GM21717 (cell line): ENCODE results near the gene SULT2B1.
"Not testable (repeated sequence)": the region's sequence is repeated elsewhere in the genome, so short reads cannot be mapped to it uniquely, and the experiment has no call there.

Source experiments
- ATAC-seq: cut with Tn5 transposase; IDR thresholded peaks from one replicate; pipeline ENCODE4 v1.9.1; 2021; ENCODE audit warnings: mild to moderate bottlenecking, moderate library complexity; ENCODE audit not compliant: unreplicated experiment

SULT2B1 gene

GRCh38 chr19:48556825-48557224 lies 4.9 kb downstream of the SULT2B1 start:
- ATAC-seq, result no peak

GRCh38 chr19:48558018-48558684 lies 6.2 kb downstream of the SULT2B1 start:
- no peak for ATAC-seq

- ATAC-seq, result no peak
Observed at GRCh38 chr19:48560095-48560530, 8.1 kb downstream of the SULT2B1 start.

- ATAC-seq, result no peak
Observed at GRCh38 chr19:48561412-48561811, 9.4 kb downstream of the SULT2B1 start.

GRCh38 chr19:48565090-48565489 lies 13.1 kb downstream of the SULT2B1 start:
- ATAC-seq, result no peak

- no peak for ATAC-seq
Observed at GRCh38 chr19:48568345-48568886, 16.4 kb downstream of the SULT2B1 start.

- no peak for ATAC-seq
Observed at GRCh38 chr19:48569814-48570213, 17.8 kb downstream of the SULT2B1 start.

- ATAC-seq, result no peak
Observed at GRCh38 chr19:48571378-48572162, 19.6 kb downstream of the SULT2B1 start.

GRCh38 chr19:48573163-48573505 lies 21.2 kb downstream of the SULT2B1 start:
- no peak for ATAC-seq

- no peak for ATAC-seq
Observed at GRCh38 chr19:48575931-48576622, 24.1 kb downstream of the SULT2B1 start.

GRCh38 chr19:48577908-48578307 lies 25.9 kb downstream of the SULT2B1 start:
- not testable (repeated sequence) for ATAC-seq

- no peak for ATAC-seq
Observed at GRCh38 chr19:48578891-48579290, 26.9 kb downstream of the SULT2B1 start.

GRCh38 chr19:48582168-48582567 lies 30.2 kb downstream of the SULT2B1 start:
- no peak for ATAC-seq

- no peak for ATAC-seq
Observed at GRCh38 chr19:48587387-48587786, 35.4 kb downstream of the SULT2B1 start.

GRCh38 chr19:48588670-48589401 lies 36.9 kb downstream of the SULT2B1 start:
- ATAC-seq, result no peak

GRCh38 chr19:48591021-48591420 lies 39.0 kb downstream of the SULT2B1 start:
- no peak for ATAC-seq

- no peak for ATAC-seq
Observed at GRCh38 chr19:48595171-48595570, 43.2 kb downstream of the SULT2B1 start.

GRCh38 chr19:48595833-48596232 lies 43.9 kb downstream of the SULT2B1 start:
- no peak for ATAC-seq

- no peak for ATAC-seq
Observed at GRCh38 chr19:48596237-48596636, 44.3 kb downstream of the SULT2B1 start.

GRCh38 chr19:48596679-48597465 lies 44.9 kb downstream of the SULT2B1 start:
- ATAC-seq, result no peak
